HG02970 (cell line): ENCODE results near the gene OXCT2.
"Not testable (repeated sequence)": the region's sequence is repeated elsewhere in the genome, so short reads cannot be mapped to it uniquely, and the experiment has no call there.

ENCODE experiments used
- ATAC-seq: cut with Tn5 transposase; IDR thresholded peaks from one replicate; pipeline ENCODE4 v1.9.1; 2021; ENCODE audit warnings: mild to moderate bottlenecking, moderate library complexity, moderate number of reproducible peaks; ENCODE audit not compliant: unreplicated experiment, low FRiP score

Gene OXCT2

DNA sequence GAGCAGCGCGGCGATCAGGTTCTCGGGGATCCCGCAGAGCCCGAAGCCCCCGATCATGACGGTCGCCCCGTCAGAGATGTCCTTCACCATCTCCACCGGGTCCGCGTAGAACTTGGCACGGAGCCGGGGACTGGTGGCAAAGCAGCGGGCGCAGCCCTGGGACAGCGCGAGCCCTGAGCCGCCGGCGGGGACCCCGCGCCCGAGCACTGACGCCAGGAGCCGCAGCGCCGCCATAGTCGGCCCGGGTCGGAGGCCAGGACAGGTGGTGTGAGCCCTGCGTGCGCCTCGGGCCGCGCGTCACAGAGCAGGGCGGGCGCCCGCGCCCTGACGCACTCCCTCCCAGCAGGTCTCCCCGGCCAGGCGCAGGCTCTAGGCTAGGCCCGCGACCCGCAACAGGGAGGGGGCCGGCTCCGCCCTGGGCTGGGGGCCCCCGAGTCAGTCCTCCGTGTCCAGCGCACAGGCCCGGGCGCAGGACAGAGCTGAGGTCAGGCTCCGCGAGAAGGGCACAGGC lies at the start of gene OXCT2:
Gene OXCT2, minus strand, starts transcription at position 327 of the 511 bp plus-strand sequence. Its CDS starts 93 bp downstream, at position 234.
- not testable (repeated sequence) for ATAC-seq

DNA sequence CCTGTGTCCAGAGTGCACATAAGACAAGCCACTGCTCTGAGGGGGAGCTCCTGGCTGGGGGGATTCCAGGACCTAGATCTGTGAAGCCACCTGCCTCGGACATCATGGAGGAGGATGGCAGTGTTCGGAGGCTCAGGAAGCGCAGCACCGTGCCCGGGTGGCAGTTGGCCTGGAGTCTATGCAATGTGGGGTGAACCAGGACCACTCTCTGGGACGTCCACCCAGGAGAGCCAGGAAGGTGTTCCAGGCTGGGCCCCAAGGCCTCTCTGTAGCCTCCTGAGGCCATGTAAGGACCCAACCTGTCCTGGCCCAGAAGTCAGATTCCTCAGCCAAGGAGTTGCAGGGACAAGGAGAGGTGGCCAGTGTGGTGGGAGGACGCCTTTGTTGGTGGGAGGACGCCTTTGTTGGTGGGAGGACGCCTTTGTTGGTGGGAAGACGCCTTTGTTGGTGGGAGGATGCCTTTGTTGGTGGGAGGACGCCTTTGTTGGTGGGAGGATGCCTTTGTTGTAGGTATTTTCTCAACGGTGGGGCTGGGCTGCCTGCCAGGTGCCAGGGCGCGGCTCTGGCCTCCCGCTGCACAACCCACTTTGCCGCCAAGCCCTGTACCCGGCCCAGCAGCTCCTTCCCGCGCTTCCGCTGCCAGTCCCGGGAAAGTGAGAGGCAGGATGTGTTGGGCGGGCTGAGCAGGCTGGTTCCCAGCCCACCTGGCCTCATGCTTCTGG lies 48.1 kb upstream of the OXCT2 start:
- ATAC-seq = no peak

DNA sequence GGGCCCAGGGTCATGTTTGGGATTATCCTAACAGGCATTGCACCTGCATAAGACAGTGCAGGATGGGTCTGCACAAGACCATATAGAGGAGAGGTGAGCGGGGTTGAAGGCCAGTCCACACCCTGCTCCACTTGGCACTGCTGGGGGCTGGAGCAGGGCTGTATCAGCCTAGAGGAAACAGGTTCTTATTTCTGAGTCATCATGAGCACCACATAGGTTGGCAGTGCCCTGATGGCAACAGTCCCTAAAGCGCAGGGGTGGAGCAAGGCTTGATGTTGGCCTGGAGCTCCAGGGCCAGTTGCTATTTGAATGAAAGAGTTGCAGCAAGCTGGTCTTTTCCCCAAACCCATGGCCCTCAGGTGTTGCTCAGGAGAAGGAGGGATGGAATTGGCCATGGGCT lies 47.3 kb upstream of the OXCT2 start:
- no peak for ATAC-seq

DNA sequence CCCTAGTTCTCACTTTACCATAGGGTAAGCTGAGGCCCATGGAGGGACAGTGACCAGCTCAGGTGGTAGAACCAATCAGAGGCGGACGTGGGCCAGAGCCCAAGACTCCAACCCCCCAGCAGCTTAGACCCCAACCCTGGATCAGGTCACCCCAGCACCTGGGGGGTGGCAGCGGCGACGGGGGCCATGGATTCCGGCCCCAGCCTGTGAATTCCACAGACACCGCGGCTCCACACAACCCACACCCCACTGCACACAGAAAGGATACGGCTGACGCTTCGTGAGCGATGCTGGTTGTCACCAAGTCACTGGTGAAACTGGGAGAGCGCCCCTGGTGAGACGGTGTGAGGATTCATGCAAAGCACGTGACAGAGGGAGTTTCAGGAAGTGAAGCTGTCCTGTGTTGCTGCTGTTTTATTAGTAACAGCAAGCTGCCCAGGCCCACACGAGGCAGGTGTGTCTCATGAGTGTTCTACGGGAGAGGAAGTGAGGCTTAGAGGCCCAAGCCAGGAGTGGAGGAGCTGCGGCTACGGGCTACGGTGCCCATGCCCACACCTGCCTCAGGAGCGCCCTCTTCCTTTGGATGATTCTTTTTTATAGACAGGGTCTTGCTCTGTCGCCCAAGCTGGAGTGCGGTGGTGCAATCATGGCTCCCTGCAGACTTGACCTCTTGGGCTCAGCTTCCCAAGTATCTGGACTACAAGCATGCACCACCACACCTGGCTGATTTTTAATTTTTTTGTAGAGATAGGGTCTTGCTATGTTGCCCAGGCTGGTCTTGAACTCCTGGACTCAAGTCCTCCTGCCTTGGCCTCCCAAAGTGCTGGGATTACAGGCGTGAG lies 46.2 kb upstream of the OXCT2 start:
- peak; percentile 71 for ATAC-seq

DNA sequence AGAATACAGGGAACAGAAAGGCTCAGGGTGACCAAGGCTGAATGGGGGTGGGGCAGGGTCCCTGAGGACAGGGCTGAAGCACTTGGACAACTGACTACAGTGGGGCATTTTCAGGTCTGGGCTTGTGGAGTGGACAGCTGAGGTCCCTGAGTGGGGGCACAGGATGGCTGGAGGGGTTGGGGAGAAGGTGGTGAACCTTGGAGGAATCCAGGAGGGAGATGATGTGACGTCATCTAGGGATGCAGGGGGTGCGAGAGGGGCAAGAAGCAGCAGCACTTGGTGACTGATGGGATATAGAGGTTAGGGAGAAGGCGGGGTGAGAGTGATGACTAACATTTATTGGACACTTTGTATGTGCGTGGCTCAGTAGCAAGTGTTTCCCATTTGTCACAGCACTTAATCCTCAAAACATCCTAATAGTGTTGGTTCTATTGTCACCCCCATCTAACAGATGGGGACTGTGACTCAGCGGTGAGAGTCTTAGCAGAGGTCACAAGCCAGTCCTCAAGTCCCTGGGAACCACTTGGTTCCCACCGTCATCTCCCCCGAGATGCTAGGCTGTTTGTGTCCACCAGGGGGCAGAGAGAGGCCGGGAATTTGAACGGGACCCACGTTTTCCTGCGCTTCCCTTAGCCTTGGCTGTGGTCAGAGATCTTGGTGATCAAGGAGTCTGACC lies 45.4 kb upstream of the OXCT2 start:
- peak; percentile 52 for ATAC-seq

DNA sequence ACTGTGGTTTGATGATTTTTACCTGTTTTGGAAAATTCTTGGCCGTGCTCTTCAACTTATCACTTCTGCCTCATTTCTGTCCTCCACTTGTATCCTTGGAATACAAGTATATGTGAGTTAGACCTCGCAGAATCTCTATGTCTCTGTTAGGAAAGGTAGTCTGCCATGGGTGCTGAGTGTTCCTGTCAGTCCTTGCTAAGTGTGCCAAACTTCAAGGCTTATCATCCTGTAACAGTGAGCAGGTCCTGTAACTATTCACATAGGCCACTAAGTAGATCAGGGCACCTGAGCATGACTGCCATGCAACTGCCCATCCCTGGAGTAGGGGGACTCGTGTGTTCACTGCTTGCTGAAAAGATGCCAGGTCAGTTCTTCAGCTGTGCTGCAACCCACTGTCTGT lies 41.8 kb upstream of the OXCT2 start:
- no peak for ATAC-seq

DNA sequence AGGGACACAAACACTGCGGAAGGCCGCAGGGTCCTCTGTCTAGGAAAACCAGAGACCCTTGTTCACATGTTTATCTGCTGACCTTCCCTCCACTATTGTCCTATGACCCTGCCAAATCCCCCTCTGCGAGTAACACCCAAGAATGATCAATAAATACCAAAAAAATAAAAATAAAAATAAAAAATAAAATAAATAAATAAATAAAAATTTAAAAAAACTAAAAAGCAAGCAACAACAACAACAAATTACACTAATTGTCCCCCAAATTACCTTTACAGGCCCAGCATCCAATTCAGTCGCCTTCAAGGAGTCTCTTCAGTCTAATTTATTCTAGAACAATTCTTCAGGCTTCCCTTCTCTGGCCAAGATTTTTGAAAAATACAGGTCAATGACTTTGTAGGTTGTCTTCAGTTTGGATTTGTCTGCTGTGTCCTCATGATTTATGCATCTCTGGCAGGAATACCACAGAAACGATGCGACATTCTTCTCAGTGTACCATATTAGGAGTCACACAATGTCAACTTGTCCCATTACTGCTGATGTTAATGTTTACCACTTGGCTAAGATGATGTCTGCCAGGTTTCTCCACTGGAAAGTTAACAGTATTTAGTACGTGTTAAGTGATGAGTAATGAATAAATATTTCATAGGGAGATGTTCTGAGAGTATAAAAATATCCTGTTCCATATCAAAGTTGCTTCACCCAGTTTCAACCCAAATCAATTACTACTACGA lies 37.8 kb upstream of the OXCT2 start:
- ATAC-seq = no peak

DNA sequence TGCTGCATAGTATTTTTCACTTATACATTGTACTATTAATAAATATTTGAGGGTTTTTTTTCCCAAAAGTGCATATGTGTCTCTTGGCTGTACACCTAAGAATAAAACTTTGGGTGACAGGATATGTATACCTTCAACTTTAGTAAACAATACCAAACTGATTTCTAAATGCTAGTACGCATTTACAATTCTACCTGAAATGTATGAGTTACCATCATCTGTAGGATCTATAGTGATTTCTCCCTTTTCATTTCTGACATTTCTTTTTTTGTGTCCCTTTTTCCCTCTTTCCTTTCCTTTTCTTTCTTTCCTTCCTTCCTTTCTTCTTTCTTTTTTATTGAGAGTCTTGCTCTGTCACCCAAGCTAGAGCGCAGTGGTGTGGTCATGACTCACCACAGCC lies 34.2 kb upstream of the OXCT2 start:
- ATAC-seq = no peak

DNA sequence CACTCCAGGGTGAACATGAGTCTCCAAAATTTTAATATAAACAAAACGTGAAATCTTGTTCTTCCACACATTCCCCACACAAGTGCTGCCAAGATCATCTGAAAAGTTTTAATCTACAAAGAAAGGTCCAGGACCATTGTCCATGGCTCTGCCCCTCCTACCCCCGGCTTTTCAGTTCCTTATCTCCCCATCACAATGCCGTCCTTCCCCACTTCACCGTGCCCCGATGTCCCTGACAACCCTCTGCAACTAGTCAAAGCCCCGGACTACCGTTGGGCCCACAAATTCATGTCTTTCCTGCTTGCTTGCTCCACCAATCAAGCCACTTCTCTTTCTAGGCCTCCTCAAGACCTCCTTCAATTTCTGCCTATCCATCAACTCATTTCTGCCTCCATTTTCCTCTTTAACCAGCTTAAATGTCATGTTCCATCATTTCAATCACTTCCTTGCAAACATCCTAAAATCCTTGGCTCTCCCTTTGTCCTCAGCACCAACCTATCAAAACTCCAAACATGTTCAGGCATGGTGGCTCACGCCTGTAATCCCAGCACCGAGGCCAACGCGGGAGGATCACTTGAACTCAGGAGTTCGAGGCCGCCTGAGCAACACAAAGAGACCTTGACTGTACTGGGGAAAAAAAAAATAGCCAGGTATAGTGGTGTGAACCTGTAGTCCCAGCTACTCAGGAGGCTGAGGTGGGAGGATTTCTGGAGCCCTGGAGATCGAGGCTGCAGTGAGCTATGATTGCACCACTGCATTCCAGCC lies 31.5 kb upstream of the OXCT2 start:
- no peak for ATAC-seq

DNA sequence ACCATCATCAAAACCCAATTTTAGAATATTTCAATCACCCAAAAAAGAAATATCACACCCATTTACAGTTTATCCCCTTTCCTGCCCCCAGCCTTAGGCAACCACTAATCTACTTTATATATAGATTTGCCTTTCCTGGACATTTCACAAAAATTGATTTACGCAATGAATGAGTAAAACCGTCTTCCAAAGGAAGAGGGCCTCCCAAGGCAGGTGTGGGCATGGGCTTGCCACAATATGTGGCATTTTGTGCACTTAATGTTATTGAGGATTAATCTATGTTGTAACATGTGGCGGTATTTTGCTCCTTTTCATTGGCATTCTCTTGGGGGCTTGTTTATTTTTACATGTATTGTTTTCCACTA lies 29.3 kb upstream of the OXCT2 start:
- no peak for ATAC-seq

DNA sequence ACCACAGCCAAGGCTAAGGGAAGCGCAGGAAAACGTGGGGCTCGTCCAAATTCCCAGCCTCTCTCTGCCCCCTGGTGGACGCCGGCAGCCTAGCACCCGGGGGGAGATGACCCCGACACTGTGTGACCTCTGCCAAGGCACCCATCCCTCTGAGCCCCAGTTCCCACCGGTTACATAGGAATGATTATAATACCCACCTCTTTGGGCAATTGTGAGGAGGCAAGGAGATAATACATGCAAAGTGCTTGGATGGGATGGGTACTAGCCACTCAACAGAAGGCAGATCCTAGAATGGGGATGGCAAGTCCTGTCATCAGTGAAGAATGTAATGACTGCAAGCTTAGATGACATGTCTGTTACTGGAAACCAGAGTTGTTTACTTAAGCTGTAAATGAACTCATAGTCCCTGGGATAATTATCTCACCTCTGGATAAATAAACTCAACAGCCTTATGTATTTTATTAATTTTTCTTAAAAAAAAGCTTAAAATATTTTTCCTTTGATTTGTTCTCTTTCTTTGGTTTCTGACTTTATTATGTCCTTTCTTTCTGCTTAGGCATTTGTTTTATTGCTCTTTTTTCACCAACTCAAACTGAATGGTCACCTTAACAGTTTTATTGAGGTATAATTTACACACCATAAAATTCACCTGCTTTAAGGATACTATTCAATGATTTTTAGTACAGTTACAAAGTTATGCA lies 28.8 kb upstream of the OXCT2 start:
- ATAC-seq = peak; percentile 45

DNA sequence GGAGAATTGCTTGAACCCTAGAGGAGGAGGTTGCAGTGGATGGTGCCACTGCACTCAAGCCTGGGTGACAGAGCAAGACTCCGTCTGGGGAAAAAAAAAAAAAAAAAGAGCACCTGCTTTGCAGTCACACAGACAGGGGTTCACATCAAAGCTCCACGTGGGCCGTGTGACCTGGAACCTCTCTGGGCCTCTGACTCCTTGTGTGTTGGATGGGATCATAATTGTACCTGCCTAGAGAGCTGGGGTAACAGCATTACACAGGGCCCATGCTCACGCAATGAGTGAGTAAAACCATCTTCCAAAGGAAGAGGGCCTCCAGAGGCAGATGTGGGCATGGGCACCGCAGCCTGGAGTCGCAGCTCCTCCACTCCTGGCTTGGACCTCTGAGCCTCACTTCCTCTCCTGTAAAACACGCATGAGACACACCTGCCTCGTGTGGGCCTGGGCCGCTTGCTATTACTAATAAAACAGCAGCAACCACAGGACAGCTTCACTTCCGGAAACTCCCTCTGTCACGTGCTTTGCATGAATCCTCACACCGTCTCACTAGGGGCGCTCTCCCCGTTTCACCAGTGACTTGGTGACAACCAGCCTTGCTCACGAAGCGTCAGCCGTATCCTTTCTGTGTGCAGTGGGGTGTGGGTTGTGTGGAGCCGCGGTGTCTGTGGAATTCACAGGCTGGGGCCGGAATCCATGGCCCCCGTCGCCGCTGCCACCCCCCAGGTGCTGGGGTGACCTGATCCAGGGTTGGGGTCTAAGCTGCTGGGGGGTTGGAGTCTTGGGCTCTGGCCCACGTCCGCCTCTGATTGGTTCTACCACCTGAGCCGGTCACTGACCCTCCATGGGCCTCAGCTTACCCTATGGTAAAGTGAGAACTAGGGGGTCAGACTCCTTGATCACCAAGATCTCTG lies 28.0 kb upstream of the OXCT2 start:
- ATAC-seq = peak; percentile 80

DNA sequence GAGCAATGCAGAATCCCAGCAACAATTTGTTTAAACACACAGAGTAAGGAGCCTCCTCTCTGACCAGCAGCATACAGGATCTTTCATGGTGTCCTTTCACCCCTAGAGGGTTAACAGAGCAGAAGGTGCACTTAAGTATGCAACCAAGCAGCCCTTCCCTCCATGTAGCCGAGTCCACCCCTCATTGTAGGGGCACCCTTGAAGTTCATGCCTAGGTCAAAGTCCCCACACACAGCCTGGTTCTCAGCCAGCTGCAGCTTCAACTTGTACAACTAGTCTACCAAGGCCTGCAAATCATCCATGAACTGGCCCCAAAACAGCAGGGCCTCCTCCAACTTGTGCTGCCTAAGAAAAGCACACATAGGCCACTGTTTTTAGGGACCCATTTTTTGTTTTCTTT lies 24.5 kb upstream of the OXCT2 start:
- ATAC-seq = no peak

DNA sequence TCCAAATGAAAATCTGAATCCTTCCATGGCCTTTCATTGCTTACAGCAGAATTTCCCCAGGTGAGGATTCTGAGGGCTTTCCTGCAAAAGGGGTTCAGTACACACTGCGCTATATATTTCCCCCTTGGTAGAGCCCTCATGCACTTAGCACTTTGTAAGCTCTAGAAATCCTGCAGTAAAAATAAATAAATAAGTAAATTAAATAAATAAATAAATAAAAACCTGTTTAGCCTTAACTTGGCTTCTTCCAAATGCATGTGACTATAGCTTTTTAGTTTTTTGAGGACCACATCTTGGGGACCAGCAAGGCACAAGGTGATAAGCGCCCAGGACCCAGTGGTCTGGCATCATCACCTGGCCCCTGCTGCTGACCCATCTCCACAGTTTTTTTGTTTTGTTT lies 20.7 kb upstream of the OXCT2 start:
- no peak for ATAC-seq

DNA sequence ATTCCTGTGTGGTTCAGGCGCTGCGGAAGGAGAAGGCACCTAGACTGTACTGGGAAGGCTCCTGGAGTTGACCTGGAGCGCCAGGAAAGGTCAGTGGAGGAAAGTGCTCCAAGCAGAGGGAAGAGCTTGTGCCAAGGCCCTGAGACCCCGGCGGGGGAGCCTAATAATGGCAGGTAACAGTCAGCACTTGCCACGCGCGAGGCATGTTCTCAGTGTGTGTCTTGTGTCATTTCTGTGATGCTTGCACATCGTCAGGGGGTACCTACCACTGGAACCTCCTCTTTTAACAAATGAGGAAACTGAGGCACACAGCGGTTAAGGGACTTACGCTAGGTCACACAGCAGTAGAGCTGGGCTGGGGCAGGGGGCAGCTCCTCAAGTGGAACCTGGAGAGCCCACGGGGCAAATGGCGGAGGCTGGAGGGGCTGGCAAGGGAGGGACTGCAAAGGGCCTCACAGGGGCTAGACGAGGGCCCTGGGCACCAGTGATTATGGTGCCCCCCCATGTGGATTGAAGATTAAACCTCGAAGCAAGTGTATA lies 18.5 kb upstream of the OXCT2 start:
- no peak for ATAC-seq

DNA sequence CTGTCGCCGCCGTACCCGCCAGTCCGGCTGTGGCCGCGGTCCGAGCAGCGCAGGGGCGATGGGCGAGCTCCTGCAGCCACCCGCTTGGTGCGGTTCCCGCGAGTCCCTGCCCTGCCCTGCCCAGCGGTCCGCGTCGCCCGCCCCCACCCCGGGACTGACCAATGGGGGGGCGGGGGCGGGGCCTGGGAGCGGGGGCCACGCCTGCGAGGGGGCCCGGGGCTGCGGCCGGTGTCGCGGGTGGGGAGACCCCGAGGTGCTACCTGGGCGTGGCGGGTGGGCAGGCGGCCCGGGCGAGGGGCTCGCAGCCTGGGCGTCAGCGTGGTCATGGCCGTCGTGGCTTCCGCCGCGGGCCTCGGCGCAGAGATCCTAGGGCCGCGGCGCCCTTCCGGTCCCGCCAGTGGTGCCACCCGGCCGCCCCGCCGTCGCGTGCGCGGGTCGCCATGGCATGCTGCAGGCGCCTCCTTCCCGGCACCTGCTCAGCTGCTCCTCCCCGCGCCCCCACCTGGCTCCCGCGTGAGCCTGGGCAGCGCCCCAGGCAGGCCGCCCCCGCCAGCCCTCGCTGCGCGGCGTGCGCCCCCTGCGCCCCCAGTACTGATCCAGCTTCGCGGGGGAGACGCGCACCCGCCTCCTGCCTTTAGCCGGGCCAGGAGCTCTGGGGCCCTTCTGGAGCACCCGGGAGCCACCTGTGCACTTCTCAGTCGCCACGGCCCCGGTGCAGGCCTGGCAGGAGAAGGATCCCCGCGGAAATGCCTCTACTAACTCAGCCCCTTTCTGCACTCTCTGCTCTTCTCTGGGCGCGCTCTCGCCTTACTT lies 17.8 kb upstream of the OXCT2 start, which contains the start of gene BMP8B:
Gene BMP8B, minus strand, starts transcription at position 108 of the 813 bp plus-strand sequence. CDS start 380 bp downstream, outside the sequence.
- no peak for ATAC-seq

DNA sequence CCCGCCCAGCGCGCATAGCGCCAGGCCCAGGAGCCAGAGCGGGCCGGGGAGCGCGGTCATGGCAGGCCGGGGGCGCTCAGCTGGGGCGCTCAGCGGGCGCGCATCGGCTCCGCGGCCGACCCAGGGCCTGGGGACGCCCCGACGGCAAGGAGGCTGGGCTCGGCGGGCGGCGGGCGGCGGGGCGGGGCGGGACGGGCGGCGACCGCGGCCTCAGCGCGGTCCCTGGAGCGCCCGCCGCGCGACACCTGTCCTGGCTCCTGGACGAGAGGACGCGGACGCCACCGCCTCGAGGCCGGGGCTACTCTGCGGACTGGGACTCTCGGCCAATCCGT lies 17.2 kb upstream of the OXCT2 start:
- no peak for ATAC-seq
